H1 (cell line): Measurements from ENCODE around the gene B3GLCT.

Source experiments
- CREB1 ChIP-seq: IDR thresholded peaks from 2 replicates; pipeline ENCODE4 v1.6.1; 2012; ENCODE audit warnings: inconsistent platforms
- SP1 ChIP-seq: IDR thresholded peaks from 2 replicates; pipeline ENCODE4 v1.6.1; 2011; ENCODE audit warnings: low read depth, low read length
- TF ChIP-seq, protein P1 (sequence below), 3 experiments: IDR thresholded peaks; 1 replicate in 2 of 3; 2 replicates in 1 of 3; pipeline versions ENCODE4 v1.5.1 to v1.6.1; 2011; ENCODE audit warnings: low read length in 3 of 3, mild to moderate bottlenecking in 3 of 3, inconsistent platforms in 2 of 3, low read depth in 1 of 3, moderate library complexity in 1 of 3; ENCODE audit not compliant: insufficient read depth in 1 of 3; ENCODE audit errors: control extremely low read depth in 1 of 3

DNA sequence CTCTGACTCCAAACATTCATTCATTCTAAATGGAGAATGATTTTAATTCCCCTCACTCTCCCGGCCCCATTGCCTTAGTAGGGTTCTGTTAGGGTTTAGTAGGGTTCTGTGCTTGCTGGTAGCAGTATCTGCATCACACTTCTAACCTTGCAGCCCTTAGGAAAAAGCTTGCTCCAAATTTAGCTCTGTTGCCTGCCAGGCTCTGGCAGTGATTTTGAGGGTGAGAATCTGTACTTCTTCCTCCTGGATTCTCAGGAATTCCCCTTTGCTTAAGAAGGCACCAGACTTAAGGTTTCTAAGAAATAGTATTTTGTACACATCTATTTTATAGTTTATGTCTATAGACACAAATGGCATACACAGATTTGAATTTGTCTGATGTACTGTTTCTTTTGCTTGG is 14.7 kb downstream of the B3GLCT start:
- no peak for TF ChIP-seq SP1
- no peak for TF ChIP-seq CREB1
- TF ChIP-seq, protein P1, sequence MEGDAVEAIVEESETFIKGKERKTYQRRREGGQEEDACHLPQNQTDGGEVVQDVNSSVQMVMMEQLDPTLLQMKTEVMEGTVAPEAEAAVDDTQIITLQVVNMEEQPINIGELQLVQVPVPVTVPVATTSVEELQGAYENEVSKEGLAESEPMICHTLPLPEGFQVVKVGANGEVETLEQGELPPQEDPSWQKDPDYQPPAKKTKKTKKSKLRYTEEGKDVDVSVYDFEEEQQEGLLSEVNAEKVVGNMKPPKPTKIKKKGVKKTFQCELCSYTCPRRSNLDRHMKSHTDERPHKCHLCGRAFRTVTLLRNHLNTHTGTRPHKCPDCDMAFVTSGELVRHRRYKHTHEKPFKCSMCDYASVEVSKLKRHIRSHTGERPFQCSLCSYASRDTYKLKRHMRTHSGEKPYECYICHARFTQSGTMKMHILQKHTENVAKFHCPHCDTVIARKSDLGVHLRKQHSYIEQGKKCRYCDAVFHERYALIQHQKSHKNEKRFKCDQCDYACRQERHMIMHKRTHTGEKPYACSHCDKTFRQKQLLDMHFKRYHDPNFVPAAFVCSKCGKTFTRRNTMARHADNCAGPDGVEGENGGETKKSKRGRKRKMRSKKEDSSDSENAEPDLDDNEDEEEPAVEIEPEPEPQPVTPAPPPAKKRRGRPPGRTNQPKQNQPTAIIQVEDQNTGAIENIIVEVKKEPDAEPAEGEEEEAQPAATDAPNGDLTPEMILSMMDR (IDR thresholded peaks at IDR 0.05; ENCODE audit: control extremely low read depth in 1 of 3, insufficient read depth in 1 of 3, low read depth in 1 of 3, low read length in 3 of 3) = no peak
